ENCODE data around the gene TNFSF12. TPM values are rescaled to one million over a fixed set of nuclear protein-coding genes. Genes with fewer than 3 reads are reported as not detected.
A peak's percentile ranks its signal among the peaks of the same experiment; 100 is the strongest.

The TNFSF12 gene
- total and polyA plus RNA-seq, 9 of the 15 experiments (the other 6 are each of a cell fraction or from before 2014, with no cell fraction given), result 0.03 to 0.95 (median 0.19) TPM; not detected in 3

GRCh38 chr17:7553356-7553755, 4.5 kb downstream of the TNFSF12 start:
- POLR2A ChIA-PET, result interaction anchor here (0.6 kb wide), 1 partner anchor 40 kb away, joined by 3 read pairs; no protein-coding TSS in a partner anchor
- Histone ChIP-seq H4K20me1 (replicated peaks; ENCODE audit: control insufficient read depth, insufficient read depth, low read length) (no peaks in the 10 kb centered on the region), H3K27me3 (ENCODE audit: control insufficient read depth in 2 of 2, insufficient read depth in 2 of 2, low read length in 2 of 2) (no peaks in the 10 kb centered on the region), H3K9me1 (ENCODE audit: control insufficient read depth, insufficient read depth, low read length) (no peaks in the 10 kb centered on the region), H3K9me3 (replicated peaks; ENCODE audit: control insufficient read depth, insufficient read depth, low read depth, low read length) (no peaks in the 10 kb centered on the region), H3K79me2 (ENCODE audit: control insufficient read depth, insufficient read depth, low read length) (no peaks in the 10 kb centered on the region), H3K4me2 (ENCODE audit: insufficient read depth, low read length) (no peak overlapping the region), H3K9ac (ENCODE audit: insufficient read depth in 1 of 2, low read depth in 2 of 2, low read length in 2 of 2) (no peak overlapping the region), H3K27ac (ENCODE audit: extremely low read depth, low read depth, low read length) (no peak overlapping the region), H2AFZ (ENCODE audit: low read depth, low read length) (no peak overlapping the region), H3K4me1 (replicated peaks in 1 of 2; ENCODE audit: control insufficient read depth in 2 of 2, insufficient read depth in 2 of 2, low read length in 2 of 2) (peaks cover 7 to 37% of the 10 kb centered on the region in 2 experiments; a peak in 4 of 5 replicates), H3K36me3 (ENCODE audit: control insufficient read depth, insufficient read depth, low read length) (no peaks in the 10 kb centered on the region), H3K4me3 (no peak overlapping the region)
- intact Hi-C loops (cut with micrococcal nuclease), result no loop called here
- WGBS (ENCODE audit: insufficient coverage, low coverage, missing lambda C conversion rate), result 14% methylated on average over 1 of the region's 1 CpG
- ATAC-seq (no peak; the same call in 2 of the 3 replicates), DNase-seq (ENCODE audit: extremely low read depth in 1 of 4, low spot score in 3 of 4) (peak in 1 of 4 experiments; percentile 34), FAIRE-seq (no peak)
- no TSS peak for BruUV-seq (replicated peaks)
- in situ Hi-C loops (cut with MboI), result loop anchor here (10.0 to 25.0 kb wide), 2 partner anchors 199 to 516 kb away; partner anchors contain the start of genes KCTD11, SLC16A11, SLC16A13 and TMEM95
- CTCF ChIA-PET (ENCODE audit: low intra/inter-chr PET ratio), result no interaction called here
- TF ChIP-seq CEBPB (tag; IDR thresholded peaks at IDR 0.05) (peak; percentile 58), KAT8 (IDR thresholded peaks at IDR 0.05; ENCODE audit: low read depth) (no peak), MTF1 (CRISPR knock-in tag; IDR thresholded peaks at IDR 0.05; ENCODE audit: borderline replicate concordance) (no peak), SRF (CRISPR knock-in tag; IDR thresholded peaks at IDR 0.05) (no peak), ZSCAN32 (CRISPR knock-in tag; IDR thresholded peaks at IDR 0.05) (no peak), ESRRB (CRISPR knock-in tag; IDR thresholded peaks at IDR 0.05; ENCODE audit: borderline replicate concordance) (no peak), RBM39 (optimal IDR thresholded peaks at IDR 0.05; ENCODE audit: low read depth, low read length) (no peak), NFIC (IDR thresholded peaks at IDR 0.05) (peak; percentile 40), ZNF124 (CRISPR knock-in tag; IDR thresholded peaks at IDR 0.05) (no peak), SIX5 (IDR thresholded peaks at IDR 0.05; ENCODE audit: borderline replicate concordance in 1 of 2, insufficient read depth in 1 of 2, low read depth in 1 of 2, low read length in 2 of 2) (no peak), CBFA2T3 (IDR thresholded peaks at IDR 0.05) (peak; percentile 88), ARID1B (IDR thresholded peaks at IDR 0.05) (peak; percentile 71), SOX6 (IDR thresholded peaks at IDR 0.05) (peak; percentile 68; the same call in 1 of the 2 replicates), NFRKB (IDR thresholded peaks at IDR 0.05; ENCODE audit: low read depth) (no peak), NCOR1 (IDR thresholded peaks at IDR 0.05) (peak; percentile 58), ZNF354B (CRISPR knock-in tag; IDR thresholded peaks at IDR 0.05) (no peak), MTA2 (IDR thresholded peaks at IDR 0.05; ENCODE audit: low read depth) (peak; percentile 32; the same call in 1 of the 2 replicates), ZNF239 (CRISPR knock-in tag; IDR thresholded peaks at IDR 0.05) (peak; percentile 33; the same call in 1 of the 2 replicates), ARID2 (IDR thresholded peaks at IDR 0.05) (no peak), TAL1 (IDR thresholded peaks at IDR 0.05) (peak; percentile 73; the same call in 1 of the 2 replicates)
- TF ChIP-seq, protein P1, sequence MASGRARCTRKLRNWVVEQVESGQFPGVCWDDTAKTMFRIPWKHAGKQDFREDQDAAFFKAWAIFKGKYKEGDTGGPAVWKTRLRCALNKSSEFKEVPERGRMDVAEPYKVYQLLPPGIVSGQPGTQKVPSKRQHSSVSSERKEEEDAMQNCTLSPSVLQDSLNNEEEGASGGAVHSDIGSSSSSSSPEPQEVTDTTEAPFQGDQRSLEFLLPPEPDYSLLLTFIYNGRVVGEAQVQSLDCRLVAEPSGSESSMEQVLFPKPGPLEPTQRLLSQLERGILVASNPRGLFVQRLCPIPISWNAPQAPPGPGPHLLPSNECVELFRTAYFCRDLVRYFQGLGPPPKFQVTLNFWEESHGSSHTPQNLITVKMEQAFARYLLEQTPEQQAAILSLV (tag; IDR thresholded peaks at IDR 0.05), result no peak
- TF ChIP-seq, protein P2, sequence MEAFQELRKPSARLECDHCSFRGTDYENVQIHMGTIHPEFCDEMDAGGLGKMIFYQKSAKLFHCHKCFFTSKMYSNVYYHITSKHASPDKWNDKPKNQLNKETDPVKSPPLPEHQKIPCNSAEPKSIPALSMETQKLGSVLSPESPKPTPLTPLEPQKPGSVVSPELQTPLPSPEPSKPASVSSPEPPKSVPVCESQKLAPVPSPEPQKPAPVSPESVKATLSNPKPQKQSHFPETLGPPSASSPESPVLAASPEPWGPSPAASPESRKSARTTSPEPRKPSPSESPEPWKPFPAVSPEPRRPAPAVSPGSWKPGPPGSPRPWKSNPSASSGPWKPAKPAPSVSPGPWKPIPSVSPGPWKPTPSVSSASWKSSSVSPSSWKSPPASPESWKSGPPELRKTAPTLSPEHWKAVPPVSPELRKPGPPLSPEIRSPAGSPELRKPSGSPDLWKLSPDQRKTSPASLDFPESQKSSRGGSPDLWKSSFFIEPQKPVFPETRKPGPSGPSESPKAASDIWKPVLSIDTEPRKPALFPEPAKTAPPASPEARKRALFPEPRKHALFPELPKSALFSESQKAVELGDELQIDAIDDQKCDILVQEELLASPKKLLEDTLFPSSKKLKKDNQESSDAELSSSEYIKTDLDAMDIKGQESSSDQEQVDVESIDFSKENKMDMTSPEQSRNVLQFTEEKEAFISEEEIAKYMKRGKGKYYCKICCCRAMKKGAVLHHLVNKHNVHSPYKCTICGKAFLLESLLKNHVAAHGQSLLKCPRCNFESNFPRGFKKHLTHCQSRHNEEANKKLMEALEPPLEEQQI (IDR thresholded peaks at IDR 0.05), result no peak
- TF ChIP-seq, protein P3, sequence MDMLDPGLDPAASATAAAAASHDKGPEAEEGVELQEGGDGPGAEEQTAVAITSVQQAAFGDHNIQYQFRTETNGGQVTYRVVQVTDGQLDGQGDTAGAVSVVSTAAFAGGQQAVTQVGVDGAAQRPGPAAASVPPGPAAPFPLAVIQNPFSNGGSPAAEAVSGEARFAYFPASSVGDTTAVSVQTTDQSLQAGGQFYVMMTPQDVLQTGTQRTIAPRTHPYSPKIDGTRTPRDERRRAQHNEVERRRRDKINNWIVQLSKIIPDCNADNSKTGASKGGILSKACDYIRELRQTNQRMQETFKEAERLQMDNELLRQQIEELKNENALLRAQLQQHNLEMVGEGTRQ (CRISPR knock-in tag; IDR thresholded peaks at IDR 0.05), result no peak
